Measurements from ENCODE around the gene OSTM1. TPM values are rescaled to one million over a fixed set of nuclear protein-coding genes. Genes with fewer than 3 reads are reported as not detected.

OSTM1 gene
- total RNA-seq, 4 donors from 2014 or later: 48.2 to 74.4 (median 61.2) TPM

GRCh38 chr6:108105571-108105970, 31.0 kb upstream of the OSTM1 start:
- WGBS: 95% methylated on average over 1 of the region's 1 CpG
- no peak for TF ChIP-seq CTCF (IDR thresholded peaks at IDR 0.05)
- no peak for TF ChIP-seq POLR2AphosphoS5 (IDR thresholded peaks at IDR 0.05)
- intact Hi-C loops (cut with DNase I): no loop called here
- H3K9me3 ChIP-seq: no peaks in the 10 kb centered on the region
- peak; percentile 21 for DNase-seq (ENCODE audit: extremely low spot score)
- no peaks in the 10 kb centered on the region for H3K4me1 ChIP-seq
- no peak overlapping the region for H3K4me3 ChIP-seq
- H3K36me3 ChIP-seq: no peaks in the 10 kb centered on the region
- no peak overlapping the region for H3K27ac ChIP-seq (replicated peaks in 1 of 4)
- peaks cover 0 to 20% (median 0%) of the 10 kb centered on the region in 4 donors for H3K27me3 ChIP-seq

- Histone ChIP-seq H3K9me3 (no peaks in the 10 kb centered on the region), H3K27me3 (peaks cover 0 to 6% (median 0%) of the 10 kb centered on the region in 4 donors), H3K4me1 (no peaks in the 10 kb centered on the region), H3K27ac (replicated peaks in 1 of 4) (no peak overlapping the region), H3K36me3 (no peaks in the 10 kb centered on the region), H3K4me3 (no peak overlapping the region)
- no peak for TF ChIP-seq CTCF (IDR thresholded peaks at IDR 0.05)
- no peak for TF ChIP-seq POLR2A (IDR thresholded peaks at IDR 0.05; ENCODE audit: low read depth)
- TF ChIP-seq POLR2AphosphoS5 (IDR thresholded peaks at IDR 0.05): no peak
- no peak for TF ChIP-seq EP300 (IDR thresholded peaks at IDR 0.05)
- DNase-seq (ENCODE audit: extremely low spot score): peak; percentile 29
- intact Hi-C loops (cut with DNase I): no loop called here
- WGBS: 86% methylated on average over 3 of the region's 3 CpGs
Observed at GRCh38 chr6:108102965-108103364, 28.4 kb upstream of the OSTM1 start.

- no peak for DNase-seq (ENCODE audit: extremely low spot score)
- H3K27ac ChIP-seq (replicated peaks in 1 of 4): no peak overlapping the region
- TF ChIP-seq POLR2A (IDR thresholded peaks at IDR 0.05; ENCODE audit: low read depth) (no peak), POLR2AphosphoS5 (IDR thresholded peaks at IDR 0.05) (no peak), EP300 (IDR thresholded peaks at IDR 0.05) (no peak)
- H3K9me3 ChIP-seq: no peaks in the 10 kb centered on the region
- 94% methylated on average over 2 of the region's 2 CpGs for WGBS
- no peaks in the 10 kb centered on the region for H3K36me3 ChIP-seq
- H3K4me1 ChIP-seq: no peaks in the 10 kb centered on the region
- H3K27me3 ChIP-seq: peaks cover 0 to 12% (median 0%) of the 10 kb centered on the region in 4 donors
- intact Hi-C loops (cut with DNase I): no loop called here
- H3K4me3 ChIP-seq: no peak overlapping the region
Observed at GRCh38 chr6:108100003-108100402, 25.5 kb upstream of the OSTM1 start.

GRCh38 chr6:108097882-108098281, 23.3 kb upstream of the OSTM1 start:
- intact Hi-C loops (cut with DNase I): no loop called here
- Histone ChIP-seq H3K36me3 (no peaks in the 10 kb centered on the region), H3K4me3 (no peak overlapping the region), H3K9me3 (no peaks in the 10 kb centered on the region), H3K27ac (replicated peaks in 1 of 4) (no peak overlapping the region), H3K4me1 (no peaks in the 10 kb centered on the region), H3K27me3 (peaks cover 0 to 16% (median 0%) of the 10 kb centered on the region in 4 donors)
- no peak for DNase-seq (ENCODE audit: extremely low spot score)
- WGBS: 96% methylated on average over 1 of the region's 1 CpG
- TF ChIP-seq EP300 (IDR thresholded peaks at IDR 0.05): no peak

- WGBS: 88% methylated on average over 4 of the region's 4 CpGs
- Histone ChIP-seq H3K27me3 (peaks cover 0 to 16% (median 0%) of the 10 kb centered on the region in 4 donors), H3K4me3 (no peak overlapping the region), H3K4me1 (no peaks in the 10 kb centered on the region), H3K27ac (replicated peaks in 1 of 4) (no peak overlapping the region), H3K9me3 (no peaks in the 10 kb centered on the region), H3K36me3 (no peaks in the 10 kb centered on the region)
- TF ChIP-seq CTCF (IDR thresholded peaks at IDR 0.05) (no peak), POLR2A (IDR thresholded peaks at IDR 0.05; ENCODE audit: low read depth) (no peak), EP300 (IDR thresholded peaks at IDR 0.05) (no peak), POLR2AphosphoS5 (IDR thresholded peaks at IDR 0.05) (no peak)
- intact Hi-C loops (cut with DNase I): no loop called here
- DNase-seq (ENCODE audit: extremely low spot score): no peak
Observed at GRCh38 chr6:108093781-108094300, 19.3 kb upstream of the OSTM1 start.

- no peaks in the 10 kb centered on the region for H3K9me3 ChIP-seq
- TF ChIP-seq EP300 (IDR thresholded peaks at IDR 0.05): no peak
- no peak for TF ChIP-seq POLR2A (IDR thresholded peaks at IDR 0.05; ENCODE audit: low read depth)
- TF ChIP-seq CTCF (IDR thresholded peaks at IDR 0.05): no peak
- TF ChIP-seq POLR2AphosphoS5 (IDR thresholded peaks at IDR 0.05): no peak
- H3K36me3 ChIP-seq: no peaks in the 10 kb centered on the region
- intact Hi-C loops (cut with DNase I): no loop called here
- no peak overlapping the region for H3K27ac ChIP-seq (replicated peaks in 1 of 4)
- no peak overlapping the region for H3K4me3 ChIP-seq
- DNase-seq (ENCODE audit: extremely low spot score): peak; percentile 19
- H3K27me3 ChIP-seq: peaks cover 0 to 21% (median 0%) of the 10 kb centered on the region in 4 donors
- H3K4me1 ChIP-seq: no peaks in the 10 kb centered on the region
Observed at GRCh38 chr6:108091288-108091687, 16.7 kb upstream of the OSTM1 start.
